ENCODE data around the gene FCHO1.
A peak's percentile ranks its signal among the peaks of the same experiment; 100 is the strongest.
"Not testable (repeated sequence)": the region's sequence is repeated elsewhere in the genome, so short reads cannot be mapped to it uniquely, and the experiment has no call there.

Gene FCHO1

DNA sequence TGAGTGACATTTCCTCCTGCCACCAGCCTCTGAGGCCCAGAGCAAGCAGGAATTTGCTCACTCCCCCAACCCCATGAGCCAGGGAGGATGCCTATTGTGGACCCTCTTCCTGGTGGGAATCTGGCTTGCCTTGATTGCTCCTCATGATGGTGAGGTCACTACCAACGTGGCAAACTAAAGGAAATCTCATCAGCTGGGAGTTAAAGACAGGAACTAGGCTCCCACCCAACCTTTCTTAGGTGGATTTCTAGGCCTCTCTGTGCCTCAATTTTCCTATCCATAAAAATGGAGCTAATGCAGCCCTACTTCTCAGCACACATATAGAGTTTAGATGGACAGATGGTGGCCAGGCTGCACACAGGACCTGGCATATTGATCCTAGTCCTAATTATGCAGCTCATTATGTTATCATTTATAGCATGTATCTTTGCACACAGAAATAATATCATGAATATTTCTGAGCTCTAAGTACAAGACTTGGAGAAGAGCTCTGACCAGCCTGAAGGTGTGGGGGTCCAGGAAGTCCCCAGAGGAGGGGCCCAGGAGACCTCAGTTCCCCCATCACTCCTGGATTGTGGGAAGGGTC is 45.7 kb downstream of the FCHO1 start:
- DNase-seq = no peak

DNA sequence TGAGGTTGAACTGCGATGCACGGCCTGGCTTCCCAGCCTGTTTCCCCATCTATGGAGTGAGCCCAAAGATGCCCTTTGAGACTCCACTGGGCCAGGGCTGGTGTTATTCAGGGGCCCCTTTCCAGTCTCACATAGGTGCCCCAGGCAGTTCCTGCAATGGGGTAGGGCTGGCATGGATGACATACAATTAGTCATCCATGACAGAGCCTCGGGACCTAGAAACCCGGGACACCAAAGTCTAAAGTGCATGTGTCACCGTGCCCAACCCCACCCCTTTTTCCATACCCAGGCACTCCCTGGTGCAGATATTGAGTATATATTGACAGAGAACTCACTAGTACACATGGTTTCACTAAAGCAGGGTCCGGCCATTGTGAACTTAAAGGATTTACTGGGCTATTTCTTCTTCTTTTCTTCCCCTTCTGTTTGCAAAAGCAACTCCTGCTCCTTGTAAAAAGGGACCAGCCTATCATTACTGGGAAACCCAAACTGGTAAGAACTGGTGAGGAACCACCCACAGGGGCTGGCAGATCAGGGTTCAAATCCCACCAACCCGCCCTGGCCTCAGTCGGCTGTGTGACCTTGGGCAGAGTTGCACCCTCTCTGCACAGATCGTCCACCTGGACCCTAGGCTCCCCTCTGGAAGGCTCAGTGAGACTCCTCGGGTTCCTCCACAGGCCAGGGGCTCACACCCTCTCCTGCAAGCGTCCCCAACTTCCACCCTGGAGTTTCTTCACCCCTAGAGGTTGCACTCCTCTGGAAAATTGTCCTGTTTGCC is 46.3 kb downstream of the FCHO1 start:
- DNase-seq = peak; percentile 56

DNA sequence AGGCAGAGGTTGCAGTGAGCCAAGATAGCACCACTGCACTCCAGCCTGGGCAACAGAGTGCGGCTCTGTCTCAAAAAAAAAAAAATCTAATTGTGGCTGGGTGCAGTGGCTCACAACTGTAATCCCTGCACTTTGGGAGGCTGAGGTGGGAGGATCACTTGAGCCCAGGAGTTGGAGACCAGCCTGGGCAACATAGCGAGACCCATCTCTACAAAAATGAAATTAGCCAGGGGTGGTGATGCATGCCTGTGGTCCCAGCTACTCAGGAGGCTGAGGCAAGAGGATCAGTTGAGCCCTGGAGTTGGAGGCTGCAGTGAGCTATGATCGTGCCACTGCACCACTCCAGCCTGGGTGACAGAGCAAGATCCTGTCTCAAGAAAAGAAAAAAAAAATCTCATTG is 47.3 kb downstream of the FCHO1 start:
- not testable (repeated sequence) for DNase-seq

DNA sequence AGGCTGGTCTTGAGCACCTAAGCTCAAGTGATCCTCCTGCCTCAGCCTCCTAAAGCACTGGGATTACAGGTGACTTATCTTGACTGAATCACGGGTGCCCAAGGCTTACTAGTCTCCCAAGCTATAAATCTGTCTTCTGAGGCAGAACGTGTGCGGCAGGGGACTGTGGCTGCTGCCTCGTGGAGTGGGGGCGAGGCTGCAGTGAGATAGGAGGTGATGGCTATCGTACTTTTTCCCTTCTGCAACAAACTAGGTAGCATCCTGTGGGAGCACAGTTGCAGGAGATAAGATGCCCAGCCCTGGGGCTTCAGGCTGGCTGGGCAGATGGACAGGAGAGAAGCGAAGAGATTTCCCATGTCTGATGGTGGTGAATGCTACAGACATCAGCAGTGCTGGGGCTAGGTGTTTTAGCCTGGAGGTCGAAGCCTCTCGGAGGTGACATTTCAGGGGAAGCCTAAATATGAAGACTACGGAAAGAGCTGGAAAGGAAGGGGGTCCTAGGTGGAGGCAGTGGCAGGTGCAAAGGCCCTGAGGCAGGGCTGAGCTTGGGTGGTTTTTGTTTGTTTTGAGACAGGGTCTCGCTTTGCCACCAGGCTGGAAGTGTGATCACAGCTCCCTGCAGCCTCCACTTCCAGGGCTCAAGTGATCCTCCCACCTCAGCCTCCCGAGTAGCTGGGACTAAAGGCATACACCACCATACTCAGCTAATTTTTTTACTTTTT is 51.0 kb downstream of the FCHO1 start:
- DNase-seq = no peak

DNA sequence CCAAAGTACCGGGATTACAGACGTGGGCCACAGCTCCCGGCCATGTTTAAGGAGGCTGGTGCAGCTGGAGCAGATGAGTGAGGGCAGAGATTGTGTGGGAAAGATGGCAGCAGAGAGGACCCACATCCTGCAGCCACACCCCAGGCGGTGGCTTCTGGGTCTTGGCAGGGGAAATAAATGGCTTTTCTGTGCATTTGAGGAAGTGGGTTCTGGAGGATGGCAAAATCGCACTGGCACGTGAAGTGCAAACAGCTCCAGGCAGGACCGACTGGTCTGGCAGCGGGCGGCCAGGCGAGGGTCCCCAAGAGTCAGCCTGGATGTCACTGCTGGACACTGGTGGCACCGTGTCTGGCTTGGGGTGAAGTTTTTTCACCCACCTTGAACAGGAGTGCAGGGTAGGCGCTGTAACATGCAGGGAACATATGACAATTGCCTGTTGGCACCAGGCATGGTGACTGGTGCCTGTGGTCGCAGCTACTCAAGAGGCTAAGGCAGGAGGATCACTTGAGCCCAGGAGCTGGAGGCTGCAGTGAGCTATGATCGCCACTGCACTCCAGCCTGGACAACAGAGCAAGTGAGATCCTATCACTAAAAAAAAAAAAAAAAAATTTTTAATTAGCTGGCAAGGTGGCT is 52.1 kb downstream of the FCHO1 start:
- DNase-seq = no peak

DNA sequence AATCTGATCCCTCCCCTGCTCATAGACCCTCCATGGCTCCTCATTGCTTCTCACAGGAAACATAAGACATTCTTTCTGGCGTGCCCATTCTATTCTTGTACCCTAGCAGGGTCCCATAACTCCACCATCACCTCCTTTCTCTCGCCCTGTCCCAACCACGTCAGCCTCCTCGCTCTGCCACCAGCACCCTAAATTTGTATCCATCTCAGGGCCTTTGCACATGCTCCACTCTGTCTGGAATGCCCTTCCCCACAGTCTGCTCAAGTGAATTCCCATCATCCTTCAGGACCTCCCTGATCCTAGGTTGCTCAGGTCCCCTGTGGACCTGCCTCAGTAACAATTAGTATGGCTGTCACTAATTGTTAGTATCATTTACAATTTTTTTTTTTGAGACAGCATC is 54.1 kb downstream of the FCHO1 start:
- DNase-seq = no peak

DNA sequence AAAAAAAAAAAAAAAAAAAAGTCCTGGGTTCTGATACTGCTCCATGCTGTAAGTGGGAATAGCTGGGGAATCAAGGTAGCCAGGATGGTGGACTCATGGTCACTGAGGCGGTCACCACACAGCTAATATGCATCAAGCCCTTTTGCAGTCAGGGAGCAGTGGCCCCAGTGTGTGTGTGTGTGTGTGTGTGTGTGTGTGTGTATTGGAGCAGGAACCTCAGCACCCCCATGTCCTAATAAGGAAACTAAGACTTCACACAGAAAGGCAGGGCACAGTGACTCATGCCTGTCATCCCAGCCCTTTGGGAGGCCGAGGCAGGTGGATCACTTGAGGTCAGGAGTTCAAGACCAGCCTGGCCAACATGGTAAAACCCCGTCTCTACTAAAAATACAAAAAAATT is 55.7 kb downstream of the FCHO1 start:
- DNase-seq = no peak

DNA sequence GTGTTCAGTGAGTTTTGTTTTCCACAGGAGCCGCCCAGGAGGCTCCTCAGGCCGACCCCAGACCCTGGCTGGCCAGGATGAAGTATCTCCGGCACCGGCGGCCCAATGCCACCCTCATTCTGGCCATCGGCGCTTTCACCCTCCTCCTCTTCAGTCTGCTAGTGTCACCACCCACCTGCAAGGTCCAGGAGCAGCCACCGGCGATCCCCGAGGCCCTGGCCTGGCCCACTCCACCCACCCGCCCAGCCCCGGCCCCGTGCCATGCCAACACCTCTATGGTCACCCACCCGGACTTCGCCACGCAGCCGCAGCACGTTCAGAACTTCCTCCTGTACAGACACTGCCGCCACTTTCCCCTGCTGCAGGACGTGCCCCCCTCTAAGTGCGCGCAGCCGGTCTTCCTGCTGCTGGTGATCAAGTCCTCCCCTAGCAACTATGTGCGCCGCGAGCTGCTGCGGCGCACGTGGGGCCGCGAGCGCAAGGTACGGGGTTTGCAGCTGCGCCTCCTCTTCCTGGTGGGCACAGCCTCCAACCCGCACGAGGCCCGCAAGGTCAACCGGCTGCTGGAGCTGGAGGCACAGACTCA is 56.5 kb downstream of the FCHO1 start:
- DNase-seq = no peak

DNA sequence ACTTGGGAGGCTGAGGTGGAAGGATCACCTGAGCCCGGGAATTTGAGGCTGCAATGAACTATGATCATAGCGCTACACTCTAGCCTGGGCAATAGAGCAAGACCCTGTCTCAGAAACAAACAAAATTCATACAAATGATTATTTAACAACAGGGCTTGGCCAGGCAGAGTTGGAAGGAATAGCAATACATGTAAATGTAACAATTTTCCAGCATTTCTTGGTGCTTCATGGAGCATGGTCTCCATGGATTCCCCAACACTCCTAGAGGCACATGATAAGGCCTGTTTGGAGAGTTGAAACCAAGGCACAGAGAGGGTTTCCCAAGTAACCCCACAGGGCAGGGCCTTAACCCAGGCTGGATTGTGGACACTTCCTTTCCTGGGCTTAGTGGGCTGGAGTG is 59.8 kb downstream of the FCHO1 start:
- DNase-seq = no peak

DNA sequence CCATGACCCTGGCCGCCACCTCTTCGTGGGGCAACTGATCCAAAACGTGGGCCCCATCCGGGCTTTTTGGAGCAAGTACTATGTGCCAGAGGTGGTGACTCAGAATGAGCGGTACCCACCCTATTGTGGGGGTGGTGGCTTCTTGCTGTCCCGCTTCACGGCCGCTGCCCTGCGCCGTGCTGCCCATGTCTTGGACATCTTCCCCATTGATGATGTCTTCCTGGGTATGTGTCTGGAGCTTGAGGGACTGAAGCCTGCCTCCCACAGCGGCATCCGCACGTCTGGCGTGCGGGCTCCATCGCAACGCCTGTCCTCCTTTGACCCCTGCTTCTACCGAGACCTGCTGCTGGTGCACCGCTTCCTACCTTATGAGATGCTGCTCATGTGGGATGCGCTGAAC is 60.4 kb downstream of the FCHO1 start:
- DNase-seq = no peak

DNA sequence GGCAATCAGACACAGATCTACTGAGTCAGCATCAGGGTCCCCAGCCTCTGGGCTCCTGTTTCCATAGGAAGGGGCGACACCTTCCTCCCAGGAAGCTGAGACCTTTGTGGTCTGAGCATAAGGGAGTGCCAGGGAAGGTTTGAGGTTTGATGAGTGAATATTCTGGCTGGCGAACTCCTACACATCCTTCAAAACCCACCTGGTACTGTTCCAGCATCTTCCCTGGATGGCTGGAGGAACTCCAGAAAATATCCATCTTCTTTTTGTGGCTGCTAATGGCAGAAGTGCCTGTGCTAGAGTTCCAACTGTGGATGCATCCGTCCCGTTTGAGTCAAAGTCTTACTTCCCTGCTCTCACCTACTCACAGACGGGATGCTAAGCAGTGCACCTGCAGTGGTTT is 60.8 kb downstream of the FCHO1 start:
- no peak for DNase-seq

DNA sequence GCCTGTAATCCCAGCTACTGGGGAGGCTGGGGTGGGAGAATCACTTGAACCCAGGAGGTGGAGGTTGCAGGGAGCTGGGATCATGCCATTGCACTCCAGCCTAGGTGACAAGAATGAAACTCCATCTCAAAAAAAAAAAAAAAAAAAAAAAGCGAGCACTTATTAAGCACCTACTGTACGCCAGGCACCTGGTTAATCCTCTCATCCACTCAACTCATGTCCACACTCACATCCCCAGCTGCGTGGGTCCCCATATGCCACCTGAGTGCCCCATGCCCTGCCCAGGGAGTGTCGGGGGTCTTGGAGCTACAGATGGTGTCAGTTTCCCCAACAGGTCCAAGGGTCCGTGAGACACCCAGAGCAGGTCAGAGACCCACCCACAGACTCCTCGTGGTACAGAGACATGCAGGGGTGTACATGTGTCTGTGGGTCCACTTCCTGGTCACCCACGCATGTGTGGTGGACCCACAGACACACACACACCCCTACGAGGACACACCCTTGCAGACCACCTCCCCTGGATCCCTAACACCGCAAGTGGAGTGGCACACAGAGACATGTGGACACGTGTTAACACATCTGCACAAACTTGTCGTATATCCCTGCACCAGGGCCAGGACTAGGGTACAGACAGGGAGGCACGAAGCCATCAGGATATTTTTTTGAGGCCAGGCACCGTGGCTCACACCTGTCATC is 66.5 kb downstream of the FCHO1 start:
- no peak for DNase-seq

DNA sequence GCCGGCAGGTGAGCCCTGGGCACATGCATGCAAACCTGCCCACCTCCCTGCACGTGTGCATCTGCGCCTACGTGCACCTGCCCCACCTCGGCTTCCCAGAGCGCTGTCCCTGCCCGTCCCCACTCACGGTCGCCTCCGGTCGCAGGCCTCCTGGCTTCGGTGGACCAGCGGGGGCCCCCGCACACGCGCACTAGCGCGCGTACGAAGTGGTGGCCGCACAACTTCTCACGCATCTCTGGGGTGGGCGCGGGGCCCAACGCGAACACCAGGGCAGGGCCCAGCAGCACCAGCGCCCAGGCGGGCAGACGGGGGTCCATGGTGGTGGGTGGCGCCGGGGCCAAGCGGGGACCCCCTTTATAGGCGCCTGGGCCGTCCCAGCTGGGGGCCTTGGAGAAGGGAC is 69.9 kb downstream of the FCHO1 start, which contains the start of gene INSL3:
Gene INSL3, minus strand, starts transcription at position 330 of the 400 bp plus-strand sequence. Its CDS starts 13 bp downstream, at position 317.
- no peak for DNase-seq

DNA sequence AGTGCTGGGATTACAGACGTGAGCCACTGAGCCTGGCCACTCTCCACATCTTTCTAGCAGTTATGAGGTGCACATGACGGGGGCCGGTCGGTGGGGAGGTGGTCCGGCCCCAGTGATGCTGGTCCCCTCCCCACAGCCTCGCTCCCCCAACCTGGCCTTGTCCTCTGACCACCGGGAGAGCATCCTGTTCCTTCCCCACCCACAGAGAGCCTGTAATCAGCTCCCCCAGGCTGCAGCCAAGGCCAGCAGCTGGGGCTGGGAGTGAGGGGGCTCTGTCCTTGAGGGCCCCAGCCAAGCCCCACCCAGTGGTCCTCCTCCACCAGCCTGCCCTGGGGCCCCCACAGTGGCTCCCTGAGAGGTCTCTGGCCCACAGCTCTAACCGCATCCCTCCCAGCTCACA is 73.1 kb downstream of the FCHO1 start:
- no peak for DNase-seq

DNA sequence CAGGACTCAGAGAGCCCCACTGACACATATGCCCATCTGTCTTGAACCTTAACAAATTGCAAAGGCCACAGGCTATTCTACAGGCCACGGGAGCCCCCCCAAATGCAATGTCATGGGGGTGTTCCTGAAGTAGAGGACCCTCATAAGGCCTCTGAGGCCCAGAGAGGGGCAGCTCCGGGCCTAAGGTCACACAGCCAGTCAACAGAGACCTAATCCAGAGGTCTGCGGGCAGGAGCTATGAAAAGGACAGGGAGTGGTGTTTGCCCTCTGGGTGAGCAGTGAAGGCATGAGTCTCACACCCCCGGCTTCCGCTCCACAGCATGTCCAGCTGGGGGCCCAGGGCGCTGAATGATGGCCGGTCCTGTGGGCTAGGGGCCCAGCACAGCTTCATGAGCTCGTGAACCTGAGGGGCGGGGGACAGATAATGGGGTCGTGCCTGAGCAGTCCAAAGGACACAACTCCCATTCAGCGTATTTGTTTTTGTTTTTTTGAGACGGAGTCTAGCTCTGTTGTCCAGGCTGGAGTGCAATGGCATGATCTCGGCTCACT is 75.3 kb downstream of the FCHO1 start:
- no peak for DNase-seq

DNA sequence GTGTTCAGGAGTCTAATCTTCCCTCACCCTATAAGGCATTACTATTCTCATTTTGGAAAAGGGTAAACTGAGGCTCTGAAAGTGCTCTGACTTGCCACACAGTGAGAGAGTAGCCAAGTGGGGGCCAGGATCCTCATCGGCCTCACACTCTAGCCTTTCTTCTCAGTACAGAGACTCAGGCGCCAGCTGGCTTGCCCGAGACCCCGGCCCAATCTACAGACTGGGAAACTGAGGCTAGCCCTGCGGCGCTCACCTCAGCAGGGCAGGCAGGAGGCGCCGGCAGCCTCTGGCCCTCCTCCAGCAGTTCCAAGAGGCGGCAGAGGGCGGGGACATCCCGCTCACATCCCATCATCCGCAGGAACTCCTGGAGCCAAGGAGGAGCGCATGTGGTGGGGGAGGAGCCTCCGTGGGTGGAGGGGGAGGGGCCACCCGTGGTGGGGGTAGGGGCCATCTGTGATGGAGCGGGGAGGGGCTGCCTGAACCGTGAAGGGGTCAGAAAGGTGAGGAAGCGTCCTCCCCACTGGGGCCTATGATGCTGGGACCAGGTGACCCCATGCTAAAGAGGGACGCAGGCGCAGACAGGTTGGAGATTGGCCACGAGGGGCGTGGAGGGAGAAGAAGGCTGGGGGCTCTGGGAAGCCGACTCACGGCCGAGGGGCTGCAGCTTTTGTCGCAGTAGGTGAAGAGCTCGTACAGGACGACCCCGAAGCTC is 78.7 kb downstream of the FCHO1 start:
- no peak for DNase-seq

DNA sequence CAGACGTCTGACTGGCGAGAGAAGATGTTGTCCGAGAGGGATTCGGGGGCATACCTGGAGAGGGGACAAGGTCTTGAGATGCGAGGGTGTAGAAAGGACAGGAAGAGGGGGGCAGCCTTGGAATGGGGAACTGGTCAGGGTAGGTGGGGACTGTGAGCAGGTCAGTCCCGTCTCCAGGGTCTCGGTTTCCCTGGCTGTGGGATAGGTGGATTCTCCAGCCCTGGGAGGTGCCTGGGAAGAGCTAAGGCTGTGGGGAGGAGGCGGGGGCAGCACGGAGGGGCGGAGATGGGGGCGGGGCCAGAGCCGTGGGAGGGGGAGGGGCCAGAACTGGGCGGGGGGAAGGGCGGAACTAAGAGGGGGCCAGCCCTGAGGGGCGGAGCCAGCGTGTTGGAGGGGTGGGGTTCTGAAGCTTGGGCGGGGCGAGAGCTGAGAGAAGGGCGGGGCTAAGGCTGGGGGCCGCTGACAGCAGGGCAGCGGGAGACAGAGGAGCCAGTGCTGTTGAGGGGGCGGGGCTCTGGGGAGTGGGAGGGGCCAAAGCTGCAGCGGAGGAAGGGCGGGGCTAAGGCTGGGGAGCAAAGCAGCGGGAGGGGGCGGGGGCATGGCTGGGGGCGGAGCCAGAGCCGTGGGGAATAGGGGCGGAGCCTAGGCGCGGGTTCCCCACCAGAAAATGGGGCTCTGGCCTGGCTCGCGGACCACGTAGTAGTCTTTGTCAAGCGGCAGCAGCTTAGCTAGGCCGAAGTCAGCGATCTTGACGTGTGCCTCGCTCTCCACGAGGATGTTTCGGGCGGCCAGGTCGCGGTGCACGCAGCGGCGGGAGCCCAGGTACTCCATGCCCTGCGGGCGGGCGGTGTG is 79.5 kb downstream of the FCHO1 start:
- peak; percentile 42 for DNase-seq

DNA sequence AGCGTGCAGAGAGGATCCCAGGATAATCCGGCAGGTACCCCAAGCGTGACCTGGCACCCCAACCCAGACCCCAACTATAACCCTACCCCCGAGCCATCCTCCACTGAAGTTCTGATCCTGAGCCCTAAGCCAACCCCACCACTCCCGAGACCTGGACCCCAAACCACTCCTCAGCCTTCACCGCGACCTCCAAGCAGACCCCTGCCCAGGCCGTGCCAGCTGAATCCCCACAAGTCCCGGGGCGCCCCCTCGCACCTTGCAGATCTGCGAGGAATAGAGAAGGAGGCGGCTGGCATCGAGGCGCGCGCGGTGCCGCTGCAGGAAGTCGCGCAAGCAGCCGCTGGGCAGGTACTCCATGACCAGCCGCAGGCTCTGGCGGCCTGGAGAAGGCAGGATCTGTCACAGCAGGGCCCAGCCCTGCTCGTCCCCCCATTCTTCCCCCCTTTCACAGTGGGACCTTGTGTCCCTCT is 80.2 kb downstream of the FCHO1 start:
- no peak for DNase-seq

DNA sequence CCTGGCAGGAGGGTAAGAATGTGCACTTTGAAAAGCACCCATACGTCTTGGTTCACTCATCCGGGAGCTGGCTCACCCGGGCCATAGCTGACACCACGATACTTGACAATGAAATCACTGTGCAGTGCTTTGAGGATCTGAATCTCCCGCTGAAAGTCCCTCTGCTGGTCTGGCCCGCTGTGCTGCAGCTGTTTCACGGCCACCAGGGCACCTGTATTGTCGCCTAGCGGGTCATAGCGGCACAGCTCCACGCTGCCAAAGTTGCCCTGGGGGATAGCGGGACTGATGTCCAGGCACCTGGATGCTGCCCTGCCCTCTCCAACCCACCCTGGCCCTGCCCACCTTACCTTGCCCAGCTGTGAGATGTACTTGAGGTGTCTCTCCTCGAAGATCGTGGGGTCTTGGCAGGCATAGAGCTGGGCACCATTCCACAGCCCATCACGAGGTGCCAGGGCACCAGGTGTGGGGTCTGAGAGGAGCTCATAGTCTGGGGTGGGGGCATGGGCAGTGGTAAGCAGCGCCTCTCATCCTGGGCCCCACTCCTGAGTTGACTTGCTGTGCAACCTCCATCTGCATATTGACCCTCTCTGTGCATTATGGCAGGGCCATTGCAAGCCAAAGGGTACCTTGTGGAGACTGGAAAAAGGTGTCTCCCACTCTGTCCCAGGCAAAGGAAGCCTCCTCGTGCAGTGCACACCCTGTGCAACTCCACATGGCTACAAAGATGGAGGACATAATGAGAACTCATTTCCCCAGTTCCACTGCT is 81.3 kb downstream of the FCHO1 start:
- no peak for DNase-seq
